K562 (cell line): ENCODE data around the gene CRHR1. TPM values are rescaled to one million over a fixed set of nuclear protein-coding genes. Genes with fewer than 3 reads are reported as not detected.

Source experiments
- ATAC-seq: fragments of 200-7000 bp; cut with Tn5 transposase; 3 replicates; pipeline ENCODE4 v1.9.1; 2020; ENCODE audit warnings: moderate library complexity
- BruUV-seq: library from RNA; stranded (reverse); fragments of 400-500 nt; replicated peaks from 2 replicates; lab custom pipeline; 2021; lab: Mats Ljungman, UMichigan
- CTCF ChIA-PET: fragments of 300-600 bp; formaldehyde crosslinking; extraction: SDS; loops from one replicate; lab custom pipeline; 2021; ENCODE audit warnings: low intra/inter-chr PET ratio; lab: Yijun Ruan, JAX
- POLR2A ChIA-PET: fragments of 300-600, 350-650 bp; sonication (Branson Sonifier 250); formaldehyde crosslinking; extraction: SDS; loops from one replicate; lab custom pipeline; 2021; ENCODE audit warnings: antibody characterized with exemption, inconsistent platforms; lab: Yijun Ruan, JAX
- DNase-seq, 4 experiments: peaks; one replicate each; pipeline versions ENCODE4 v3.0.0 to v3.0.0-alpha.2; 2011 to 2018; ENCODE audit warnings: low spot score in 3 of 4, mixed read lengths in 3 of 4; ENCODE audit errors: extremely low read depth in 1 of 4
- FAIRE-seq: peaks from 2 replicates; lab custom pipeline; 2011; peaks lifted over from hg19 to GRCh38; lab: Jason Lieb, UNC
- H2AFZ ChIP-seq: 2 replicates; pipeline ENCODE4 v1.6.0; 2011; ENCODE audit warnings: low read depth, low read length, control low read depth, inconsistent platforms
- H3K27ac ChIP-seq: fragments of 200-600 bp; 3 replicates; pipeline ENCODE4 v1.8.0; 2011; ENCODE audit warnings: low read depth, mild to moderate bottlenecking, control low read depth, inconsistent platforms, low read length, moderate library complexity, mixed read lengths; ENCODE audit errors: extremely low read depth
- H3K27me3 ChIP-seq, 2 experiments: fragments of 300-600 bp in 1 of 2; 2 replicates in 1 of 2; 3 replicates in 1 of 2; pipeline versions ENCODE4 v1.6.0 to v1.8.0; 2011; ENCODE audit warnings: inconsistent platforms in 2 of 2, low read length in 2 of 2, mild to moderate bottlenecking in 1 of 2, mixed read lengths in 1 of 2, moderate library complexity in 1 of 2; ENCODE audit not compliant: control insufficient read depth in 2 of 2, insufficient read depth in 2 of 2
- H3K36me3 ChIP-seq: fragments of 300-600 bp; 3 replicates; pipeline ENCODE4 v1.8.0; 2011; ENCODE audit warnings: mild to moderate bottlenecking, low read length, inconsistent platforms; ENCODE audit not compliant: control insufficient read depth, insufficient read depth
- H3K4me1 ChIP-seq, 2 experiments: fragments of 200-600 bp in 1 of 2; replicated peaks in 1 of 2; 2 replicates in 1 of 2; 3 replicates in 1 of 2; pipeline versions ENCODE4 v1.5.1 to v1.8.0; 2011; ENCODE audit warnings: inconsistent platforms in 2 of 2, low read length in 2 of 2, mild to moderate bottlenecking in 1 of 2, mixed read lengths in 1 of 2, moderate library complexity in 1 of 2; ENCODE audit not compliant: control insufficient read depth in 2 of 2, insufficient read depth in 2 of 2
- H3K4me2 ChIP-seq: 2 replicates; pipeline ENCODE4 v1.6.1; 2011; ENCODE audit warnings: low read length, control low read depth, inconsistent platforms, mixed read lengths; ENCODE audit not compliant: insufficient read depth
- H3K4me3 ChIP-seq: fragments of 200-600 bp; sonication (generic), shearing (Covaris generic); 2 replicates; pipeline ENCODE4 v1.5.1; 2016; ENCODE audit warnings: control low read depth, inconsistent platforms
- H3K79me2 ChIP-seq: fragments of 200-600 bp; 3 replicates; pipeline ENCODE4 v1.8.0; 2011; ENCODE audit warnings: low read length, inconsistent platforms; ENCODE audit not compliant: control insufficient read depth, insufficient read depth
- H3K9ac ChIP-seq, 2 experiments: 2 replicates each; pipeline versions ENCODE4 v1.6.0 to v1.6.1; 2011; ENCODE audit warnings: low read depth in 2 of 2, low read length in 2 of 2, control low read depth in 1 of 2, inconsistent platforms in 1 of 2, mild to moderate bottlenecking in 1 of 2, mixed read lengths in 1 of 2; ENCODE audit not compliant: insufficient read depth in 1 of 2
- H3K9me1 ChIP-seq: one replicate; pipeline ENCODE4 v1.6.0; 2011; ENCODE audit warnings: inconsistent platforms, mild to moderate bottlenecking, low read length, moderate library complexity; ENCODE audit not compliant: control insufficient read depth, insufficient read depth
- H3K9me3 ChIP-seq: replicated peaks from 2 replicates; pipeline ENCODE4 v1.5.1; 2011; ENCODE audit warnings: low read depth, low read length, inconsistent platforms; ENCODE audit not compliant: control insufficient read depth, insufficient read depth
- H4K20me1 ChIP-seq: replicated peaks from 2 replicates; pipeline ENCODE4 v1.6.1; 2011; ENCODE audit warnings: low read length, inconsistent platforms, mixed read lengths; ENCODE audit not compliant: control insufficient read depth, insufficient read depth
- CBFA2T2 ChIP-seq: fragments of 450-650 bp; conservative IDR thresholded peaks from 2 replicates; pipeline ENCODE4 v1.6.1; 2017; ENCODE audit warnings: mild to moderate bottlenecking
- KDM1A ChIP-seq, 2 experiments: fragments of 450-650 bp; IDR thresholded peaks; 2 replicates each; pipeline ENCODE4 v1.6.1; 2016; ENCODE audit warnings: mild to moderate bottlenecking in 2 of 2
- POLR2AphosphoS5 ChIP-seq: IDR thresholded peaks from 2 replicates; pipeline ENCODE4 v1.6.1; 2011; ENCODE audit warnings: mild to moderate bottlenecking, low read depth, low read length, moderate library complexity; ENCODE audit not compliant: control insufficient read depth, insufficient read depth
- WGBS: fragments of 100-300 bp; shearing (Covaris generic); methylation state at CpG from one replicate; pipeline ENCODE4 v1.1.6; 2016; ENCODE audit warnings: low coverage, mixed read lengths; ENCODE audit not compliant: insufficient coverage; ENCODE audit errors: missing lambda C conversion rate; 5-methylcytosine and 5-hydroxymethylcytosine counted together
- in situ Hi-C: fragments of 300-500 bp; cut with MboI; formaldehyde crosslinking; loops from 4 replicates; pipeline ENCODE4 v1.15.0; 2018; ENCODE audit warnings: inconsistent platforms, mixed read lengths
- intact Hi-C: fragments of 100-400 bp; cut with micrococcal nuclease; formaldehyde crosslinking; loops from 2 replicates; pipeline ENCODE4 v1.14.2; 2022
- polyA plus RNA-seq, 8 experiments: library from polyadenylated mRNA; depleted of rRNA in 4 of 8; stranded (reverse) in 5 of 8; unstranded in 3 of 8; fragments of >200 nt; fragmentation: Nextera tagmentation in 2 of 8; fragmentation: Illumina TruSeq in 1 of 8; extraction: Ambion mirVana in 2 of 8; extraction: Trizol in 1 of 8; gene quantifications; 2 replicates each; pipeline versions ENCODE4 v1.2.1 to v1.2.3, GENCODE V29; 2011 to 2014; ENCODE audit warnings: inconsistent platforms in 1 of 8, missing spikeins in 1 of 8
- total RNA-seq, 7 experiments: library from RNA; depleted of rRNA in 6 of 7; stranded (reverse); fragments of >200 nt in 6 of 7; fragmentation: Illumina TruSeq in 2 of 7; extraction: Trizol in 2 of 7; gene quantifications; 2 replicates each; pipeline versions ENCODE4 v1.2.1 to v1.2.3, GENCODE V29; 2011 to 2021; ENCODE audit warnings: low replicate concordance in 1 of 7
- TF ChIP-seq, protein P1 (sequence below): fragments of 250-450 bp; sonication (Bioruptor Pico); IDR thresholded peaks from 2 replicates; pipeline ENCODE4 v1.8.0; 2022; ENCODE audit warnings: moderate library complexity, mild to moderate bottlenecking, inconsistent platforms
- TF ChIP-seq, protein P2 (sequence below): sonication (generic); formaldehyde crosslinking; IDR thresholded peaks from 2 replicates; pipeline ENCODE4 v1.8.0; 2022; ENCODE audit warnings: missing genetic modification reagents, mild to moderate bottlenecking, borderline replicate concordance

The CRHR1 gene
- total and polyA plus RNA-seq, 9 of the 15 experiments (the other 6 are each of a cell fraction or from before 2014, with no cell fraction given), result 0.05 TPM; not detected in 8

DNA sequence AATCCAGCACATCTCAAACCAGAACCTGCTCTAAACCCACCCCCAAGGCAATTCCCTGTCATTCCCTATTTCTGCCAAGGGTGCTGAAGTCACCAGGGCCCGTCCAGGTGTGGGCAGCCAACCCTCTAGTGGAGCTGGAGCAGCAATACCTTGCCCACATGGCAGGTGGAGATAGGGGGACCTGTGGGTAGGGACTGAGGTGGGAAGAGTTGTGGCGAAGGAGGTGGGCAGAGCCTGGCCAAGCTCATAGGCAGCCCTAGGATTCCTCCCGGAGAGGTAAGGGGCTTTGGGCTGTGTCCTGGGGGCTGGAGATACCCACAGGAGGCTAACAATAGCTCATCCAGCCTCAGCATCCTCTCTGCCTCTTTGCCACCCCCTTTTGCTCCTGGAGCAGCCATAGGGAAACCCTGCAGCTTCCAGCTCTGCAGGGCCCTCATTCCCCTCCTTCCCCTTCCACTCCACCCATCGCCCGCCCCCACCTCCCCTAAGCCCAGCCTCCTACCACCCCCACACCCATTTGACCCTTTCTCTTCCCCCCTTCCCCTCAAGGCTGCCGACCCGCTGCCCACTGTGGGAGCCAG is 30.4 kb upstream of the CRHR1 start:
- WGBS, result 0% methylated on average over 5 of the region's 7 CpGs
- Histone ChIP-seq H3K9me3 (no peaks in the 10 kb centered on the region), H3K36me3 (no peaks in the 10 kb centered on the region), H3K9ac (no peak overlapping the region), H2AFZ (no peak overlapping the region), H3K4me2 (no peak overlapping the region), H3K4me1 (no peaks in the 10 kb centered on the region), H3K9me1 (peaks cover 3% of the 10 kb centered on the region), H4K20me1 (no peaks in the 10 kb centered on the region), H3K27ac (no peak overlapping the region), H3K79me2 (no peaks in the 10 kb centered on the region), H3K4me3 (no peak overlapping the region), H3K27me3 (peaks cover 20 to 80% of the 10 kb centered on the region in 2 experiments; a peak in 4 of 5 replicates)
- BruUV-seq, result no TSS peak
- CTCF ChIA-PET, result no interaction called here
- intact Hi-C loops (no loop called here), in situ Hi-C loops (no loop called here)
- POLR2A ChIA-PET, result interaction anchor here (1.2 kb wide), 1 partner anchor 10 kb away, joined by 3 read pairs; no protein-coding TSS in a partner anchor
- FAIRE-seq (no peak), DNase-seq (no peak), ATAC-seq (no peak)
- TF ChIP-seq KDM1A (IDR thresholded peaks at IDR 0.05) (no peak), CBFA2T2 (no peak), POLR2AphosphoS5 (no peak)
- TF ChIP-seq, protein P1, sequence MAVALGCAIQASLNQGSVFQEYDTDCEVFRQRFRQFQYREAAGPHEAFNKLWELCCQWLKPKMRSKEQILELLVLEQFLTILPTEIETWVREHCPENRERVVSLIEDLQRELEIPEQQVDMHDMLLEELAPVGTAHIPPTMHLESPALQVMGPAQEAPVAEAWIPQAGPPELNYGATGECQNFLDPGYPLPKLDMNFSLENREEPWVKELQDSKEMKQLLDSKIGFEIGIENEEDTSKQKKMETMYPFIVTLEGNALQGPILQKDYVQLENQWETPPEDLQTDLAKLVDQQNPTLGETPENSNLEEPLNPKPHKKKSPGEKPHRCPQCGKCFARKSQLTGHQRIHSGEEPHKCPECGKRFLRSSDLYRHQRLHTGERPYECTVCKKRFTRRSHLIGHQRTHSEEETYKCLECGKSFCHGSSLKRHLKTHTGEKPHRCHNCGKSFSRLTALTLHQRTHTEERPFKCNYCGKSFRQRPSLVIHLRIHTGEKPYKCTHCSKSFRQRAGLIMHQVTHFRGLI, result no peak
- TF ChIP-seq, protein P2, sequence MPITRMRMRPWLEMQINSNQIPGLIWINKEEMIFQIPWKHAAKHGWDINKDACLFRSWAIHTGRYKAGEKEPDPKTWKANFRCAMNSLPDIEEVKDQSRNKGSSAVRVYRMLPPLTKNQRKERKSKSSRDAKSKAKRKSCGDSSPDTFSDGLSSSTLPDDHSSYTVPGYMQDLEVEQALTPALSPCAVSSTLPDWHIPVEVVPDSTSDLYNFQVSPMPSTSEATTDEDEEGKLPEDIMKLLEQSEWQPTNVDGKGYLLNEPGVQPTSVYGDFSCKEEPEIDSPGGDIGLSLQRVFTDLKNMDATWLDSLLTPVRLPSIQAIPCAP (CRISPR knock-in tag), result no peak
